Measurements from ENCODE around the gene RABGEF1.

RABGEF1 gene

DNA sequence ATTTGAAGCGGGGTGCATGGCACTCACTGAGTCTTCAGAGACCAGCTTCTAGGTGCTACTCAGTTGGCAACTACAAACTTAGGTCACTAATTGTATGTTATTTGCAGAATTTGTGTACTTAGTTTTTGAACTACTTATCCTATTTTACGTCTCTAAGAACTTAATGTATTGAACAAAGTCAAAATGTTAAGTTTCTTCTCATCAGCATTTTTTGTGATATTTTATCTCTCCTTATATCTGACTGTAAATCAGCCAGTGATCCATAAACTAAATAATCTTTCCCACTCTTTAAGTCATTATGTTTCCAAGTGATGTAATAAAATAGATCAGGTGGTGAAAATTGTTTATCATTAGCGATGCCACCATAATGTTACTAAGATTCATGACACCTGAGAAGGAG lies 120.2 kb downstream of the RABGEF1 start:
- no peak for DNase-seq

Data from NCI-H1417 treated with DMSO at 0.1 percent for 48 hours (cell line).